ENCODE data around the gene C1orf35.
A peak's percentile ranks its signal among the peaks of the same experiment; 100 is the strongest.

Gene C1orf35

GRCh38 chr1:228109073-228109961 is 6.2 kb upstream of the C1orf35 start, which contains the start of gene MRPL55:
Gene MRPL55 (minus strand): TSS chr1:228109299. CDS start chr1:228108260, 1,039 bp downstream.
- peak; percentile 94 for DNase-seq (ENCODE audit: low spot score)

GRCh38 chr1:228108742-228109072 is 5.6 kb upstream of the C1orf35 start:
- DNase-seq (ENCODE audit: low spot score): no peak

GRCh38 chr1:228108055-228108690 is 5.0 kb upstream of the C1orf35 start:
- DNase-seq (ENCODE audit: low spot score): no peak

- no peak for DNase-seq (ENCODE audit: low spot score)
Measured at GRCh38 chr1:228107636-228108035, 4.5 kb upstream of the C1orf35 start.

DNA sequence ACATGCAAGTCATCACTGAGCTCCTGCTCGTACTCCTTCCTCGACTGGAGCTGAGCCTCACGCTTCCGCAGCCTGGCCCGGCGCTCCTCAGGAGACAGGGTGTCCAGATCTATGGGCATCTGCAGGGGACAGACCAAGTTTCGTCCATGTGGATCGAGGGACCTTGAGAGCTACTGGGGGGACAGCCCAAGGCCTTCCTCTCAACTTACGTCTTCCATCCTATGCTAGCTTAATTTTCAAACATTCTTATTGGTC is 3.6 kb upstream of the C1orf35 start:
- no peak for DNase-seq (ENCODE audit: low spot score)

DNA sequence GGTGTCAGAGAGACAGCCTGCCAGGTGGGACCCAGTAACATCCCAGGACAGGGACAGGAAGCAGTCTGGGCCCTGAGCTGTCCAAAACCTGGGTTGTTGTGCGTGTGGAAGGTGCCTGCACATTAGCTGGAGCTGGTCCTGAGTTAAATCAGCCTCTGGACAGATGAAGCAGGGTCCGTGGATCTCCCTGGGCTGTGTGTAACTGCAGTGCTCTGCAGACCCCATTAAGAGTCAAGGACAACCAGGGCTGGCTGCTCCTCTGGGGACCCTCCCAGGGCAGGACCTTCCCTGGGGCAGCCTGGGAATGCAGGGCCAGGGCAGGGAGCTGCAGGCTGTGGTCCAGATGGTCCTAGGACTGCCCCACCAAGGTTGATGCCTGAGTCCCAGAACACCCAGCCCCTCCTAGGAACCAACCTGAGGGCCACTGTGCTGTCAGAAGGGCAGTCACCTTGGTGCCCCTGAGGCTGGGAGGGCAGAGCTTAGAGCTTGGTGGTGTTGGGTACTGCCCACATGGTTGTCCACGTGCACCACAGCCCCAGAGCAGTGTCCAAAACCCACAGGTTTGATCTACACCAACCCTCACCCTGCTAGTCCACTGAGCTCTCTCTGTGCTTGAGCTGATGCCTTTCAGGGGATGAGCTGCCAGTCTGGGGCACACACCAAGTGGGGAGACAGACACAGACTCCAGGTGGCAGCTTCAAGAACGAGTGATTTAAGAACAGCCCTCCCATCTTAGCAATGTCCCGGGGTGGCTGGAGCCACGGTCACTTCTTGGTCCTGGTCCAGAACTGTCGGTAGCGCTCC is 3.1 kb upstream of the C1orf35 start:
- no peak for DNase-seq (ENCODE audit: low spot score)

GRCh38 chr1:228105270-228105995 is 2.3 kb upstream of the C1orf35 start:
- DNase-seq (ENCODE audit: low spot score): no peak

GRCh38 chr1:228104526-228105269 is 1.6 kb upstream of the C1orf35 start:
- DNase-seq (ENCODE audit: low spot score): no peak

- no peak for DNase-seq (ENCODE audit: low spot score)
Measured at GRCh38 chr1:228101994-228102790, 933 bp downstream of the C1orf35 start.

DNA sequence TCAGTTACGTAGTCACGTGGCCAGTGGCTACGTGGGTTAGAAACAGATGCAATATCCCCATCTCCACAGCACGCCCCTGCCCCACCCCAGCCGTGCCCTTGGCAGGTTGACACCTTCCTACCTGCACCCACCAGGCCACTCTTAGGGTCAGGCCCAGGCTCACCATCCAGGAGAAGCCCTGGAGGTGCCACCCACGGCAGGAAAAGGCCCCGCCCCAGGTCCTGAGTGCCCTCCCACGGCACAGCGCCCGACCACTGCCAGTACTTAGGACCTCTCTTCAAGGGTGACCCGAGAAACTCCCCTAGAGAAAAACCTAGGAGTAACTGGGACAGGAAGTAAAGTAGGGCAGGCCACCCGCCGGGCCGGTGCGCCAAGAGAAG is 1.5 kb downstream of the C1orf35 start:
- no peak for DNase-seq (ENCODE audit: low spot score)

DNA sequence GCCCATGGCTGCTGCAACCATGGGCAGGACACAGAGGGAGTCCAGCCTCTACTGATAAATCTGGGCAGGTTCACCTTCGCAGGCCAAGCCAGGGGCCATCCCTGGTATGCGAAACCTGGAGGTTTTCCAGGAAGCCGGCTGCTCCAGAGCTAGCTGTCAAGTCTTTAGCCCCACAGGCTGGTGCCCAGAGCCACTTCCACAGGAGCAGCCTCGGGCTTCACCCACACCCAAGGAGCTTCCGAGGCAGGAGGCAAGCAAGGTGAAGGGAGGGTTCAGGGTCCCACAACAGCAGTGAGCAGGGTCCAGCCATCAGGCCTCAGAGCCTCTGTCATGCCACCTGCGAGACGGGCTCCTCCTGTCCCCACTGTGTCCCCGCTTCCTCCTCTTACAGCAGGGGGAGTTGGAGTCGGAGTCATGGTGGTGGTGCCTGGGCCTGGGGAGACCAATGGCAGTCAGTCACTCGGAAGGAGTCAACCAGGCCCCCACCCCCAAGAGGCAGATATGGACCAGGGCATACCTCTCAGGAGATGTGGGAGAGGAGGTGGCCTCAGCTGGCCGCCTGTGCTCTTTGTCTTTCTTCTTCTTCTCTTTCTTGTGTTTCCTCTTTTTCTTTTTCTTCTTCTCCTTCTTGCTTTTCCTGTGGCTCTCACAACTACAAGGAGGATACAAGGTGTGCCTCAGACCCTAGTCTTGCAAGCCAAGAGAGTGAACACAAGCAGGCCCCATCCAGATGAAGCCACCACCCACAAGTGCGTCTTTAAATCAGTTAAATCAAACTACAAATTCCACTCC is 2.1 kb downstream of the C1orf35 start:
- DNase-seq (ENCODE audit: low spot score): no peak

DNA sequence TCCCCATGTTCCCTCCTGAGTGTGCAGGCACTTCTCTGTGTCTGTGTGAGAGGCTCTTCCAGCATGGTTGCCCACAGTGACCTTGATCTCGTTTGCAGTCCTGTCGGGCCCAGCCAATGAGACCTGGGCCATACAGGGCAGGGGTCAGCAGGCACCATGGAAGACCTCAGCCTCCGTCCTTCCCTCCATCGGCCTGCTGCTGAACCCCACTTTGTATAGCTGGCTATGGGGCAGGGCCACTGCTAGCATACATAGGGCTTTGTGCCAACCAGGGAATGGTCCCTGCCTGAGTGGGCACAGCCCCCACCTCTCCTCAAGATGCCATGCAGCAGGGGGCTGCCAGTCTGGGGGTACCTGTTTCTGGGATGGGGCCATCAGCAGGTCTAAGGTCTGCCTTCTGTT is 3.8 kb downstream of the C1orf35 start:
- no peak for DNase-seq (ENCODE audit: low spot score)

DNA sequence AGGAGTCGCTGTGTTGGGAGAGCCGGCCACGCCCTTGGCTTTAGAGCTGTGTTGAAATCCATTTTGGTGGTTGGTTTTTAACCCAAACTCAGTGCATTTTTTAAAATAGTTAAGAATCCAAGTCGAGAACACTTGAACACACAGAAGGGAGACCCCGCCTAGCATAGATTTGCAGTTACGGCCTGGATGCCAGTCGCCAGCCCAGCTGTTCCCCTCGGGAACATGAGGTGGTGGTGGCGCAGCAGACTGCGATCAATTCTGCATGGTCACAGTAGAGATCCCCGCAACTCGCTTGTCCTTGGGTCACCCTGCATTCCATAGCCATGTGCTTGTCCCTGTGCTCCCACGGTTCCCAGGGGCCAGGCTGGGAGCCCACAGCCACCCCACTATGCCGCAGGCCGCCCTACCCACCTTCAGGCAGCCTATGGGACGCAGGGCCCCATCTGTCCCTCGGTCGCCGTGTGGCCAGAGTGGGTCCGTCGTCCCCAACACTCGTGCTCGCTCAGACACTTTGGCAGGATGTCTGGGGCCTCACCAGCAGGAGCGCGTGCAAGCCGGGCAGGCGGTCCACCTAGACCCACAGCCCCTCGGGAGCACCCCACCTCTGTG is 4.7 kb downstream of the C1orf35 start:
- no peak for DNase-seq (ENCODE audit: low spot score)

GRCh38 chr1:228097333-228098081 is 5.6 kb downstream of the C1orf35 start:
- no peak for DNase-seq (ENCODE audit: low spot score)

GRCh38 chr1:228096416-228097332 is 6.5 kb downstream of the C1orf35 start:
- no peak for DNase-seq (ENCODE audit: low spot score)

GRCh38 chr1:228095938-228096337 is 7.2 kb downstream of the C1orf35 start:
- no peak for DNase-seq (ENCODE audit: low spot score)

GRCh38 chr1:228095161-228095560 is 8.0 kb downstream of the C1orf35 start:
- DNase-seq (ENCODE audit: low spot score): no peak

Data from kidney capillary endothelial cell (primary cell).